Fibroblast of villous mesenchyme (primary cell): ENCODE results near the gene GNS. TPM values are rescaled to one million over a fixed set of nuclear protein-coding genes. Genes with fewer than 3 reads are reported as not detected.
A peak's percentile ranks its signal among the peaks of the same experiment; 100 is the strongest.

Experiments used
- DNase-seq: peaks from one replicate; pipeline ENCODE4 v3.0.0-alpha.2; 2010; ENCODE audit warnings: low read depth
- H3K4me3 ChIP-seq: 2 replicates; pipeline ENCODE4 v1.5.1; 2011; ENCODE audit warnings: low read depth, mild to moderate bottlenecking, low read length
- total RNA-seq: library from RNA; depleted of rRNA; stranded (reverse); fragments of >200 nt; gene quantifications from 2 replicates; pipeline ENCODE4 v1.2.3, GENCODE V29; 2012
- TF ChIP-seq, protein P1 (sequence below): IDR thresholded peaks from 2 replicates; pipeline ENCODE4 v1.5.1; 2012; ENCODE audit warnings: low read depth, mild to moderate bottlenecking, low read length; ENCODE audit not compliant: insufficient read depth

The GNS gene
- total RNA-seq, 1 donor = 166 TPM

- DNase-seq = no peak
- no peak overlapping the region for H3K4me3 ChIP-seq
- TF ChIP-seq, protein P1, sequence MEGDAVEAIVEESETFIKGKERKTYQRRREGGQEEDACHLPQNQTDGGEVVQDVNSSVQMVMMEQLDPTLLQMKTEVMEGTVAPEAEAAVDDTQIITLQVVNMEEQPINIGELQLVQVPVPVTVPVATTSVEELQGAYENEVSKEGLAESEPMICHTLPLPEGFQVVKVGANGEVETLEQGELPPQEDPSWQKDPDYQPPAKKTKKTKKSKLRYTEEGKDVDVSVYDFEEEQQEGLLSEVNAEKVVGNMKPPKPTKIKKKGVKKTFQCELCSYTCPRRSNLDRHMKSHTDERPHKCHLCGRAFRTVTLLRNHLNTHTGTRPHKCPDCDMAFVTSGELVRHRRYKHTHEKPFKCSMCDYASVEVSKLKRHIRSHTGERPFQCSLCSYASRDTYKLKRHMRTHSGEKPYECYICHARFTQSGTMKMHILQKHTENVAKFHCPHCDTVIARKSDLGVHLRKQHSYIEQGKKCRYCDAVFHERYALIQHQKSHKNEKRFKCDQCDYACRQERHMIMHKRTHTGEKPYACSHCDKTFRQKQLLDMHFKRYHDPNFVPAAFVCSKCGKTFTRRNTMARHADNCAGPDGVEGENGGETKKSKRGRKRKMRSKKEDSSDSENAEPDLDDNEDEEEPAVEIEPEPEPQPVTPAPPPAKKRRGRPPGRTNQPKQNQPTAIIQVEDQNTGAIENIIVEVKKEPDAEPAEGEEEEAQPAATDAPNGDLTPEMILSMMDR = no peak
Observed at GRCh38 chr12:64680235-64680634, 79.0 kb downstream of the GNS start.

- DNase-seq = peak; percentile 79
- TF ChIP-seq, protein P1 = no peak
- H3K4me3 ChIP-seq = no peak overlapping the region
Observed at GRCh38 chr12:64679487-64680001, 79.7 kb downstream of the GNS start.

DNA sequence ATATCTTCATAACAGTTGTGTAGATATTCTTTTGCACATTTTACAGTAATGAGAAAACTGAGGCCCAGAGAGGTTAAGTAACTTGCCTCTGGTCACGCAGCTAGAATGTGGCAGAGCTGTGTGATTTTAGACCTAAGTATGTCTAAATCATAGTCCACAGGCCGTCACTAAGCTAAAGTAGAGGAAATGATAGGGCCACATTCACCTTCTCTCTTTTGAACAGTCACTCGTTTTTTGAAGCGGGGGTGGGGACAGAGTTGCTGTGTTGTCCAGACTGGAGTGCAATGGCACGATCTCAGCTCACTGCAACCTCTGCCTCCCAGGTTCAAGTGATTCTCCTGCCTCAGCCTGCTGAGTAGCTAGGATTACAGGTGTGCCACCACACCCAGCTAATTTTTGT lies 80.4 kb downstream of the GNS start:
- TF ChIP-seq, protein P1 = no peak
- no peak for DNase-seq
- H3K4me3 ChIP-seq = no peak overlapping the region

DNA sequence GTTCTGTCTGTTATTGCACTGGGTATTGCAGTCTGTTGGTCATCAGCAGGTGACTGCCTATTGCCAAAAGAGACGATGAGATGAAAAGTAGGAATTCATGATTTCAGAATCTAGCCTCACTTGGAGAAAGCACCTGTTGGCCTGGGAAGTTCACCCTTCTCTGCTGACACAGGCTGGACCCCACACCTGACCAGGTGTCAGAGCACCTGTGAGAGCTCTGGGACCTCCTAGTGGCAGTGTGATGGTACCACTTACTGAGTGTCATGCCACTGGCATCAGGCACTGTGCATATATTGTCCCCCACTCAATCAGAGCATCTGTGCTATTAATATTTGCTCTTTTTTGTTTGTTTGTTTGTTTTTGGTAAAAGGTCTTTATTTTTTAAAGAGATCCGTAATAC lies 81.0 kb downstream of the GNS start:
- no peak overlapping the region for H3K4me3 ChIP-seq
- TF ChIP-seq, protein P1 = no peak
- DNase-seq = no peak

GRCh38 chr12:64675795-64676194 lies 83.4 kb downstream of the GNS start:
- no peak overlapping the region for H3K4me3 ChIP-seq
- TF ChIP-seq, protein P1 = no peak
- peak; percentile 73 for DNase-seq

GRCh38 chr12:64674367-64674922 lies 84.8 kb downstream of the GNS start:
- H3K4me3 ChIP-seq = no peak overlapping the region
- no peak for DNase-seq
- TF ChIP-seq, protein P1 = no peak
